GM21619 (cell line): ENCODE data around the gene CEP170B.

ENCODE experiments used
- ATAC-seq: cut with Tn5 transposase; IDR thresholded peaks from one replicate; pipeline ENCODE4 v1.9.1; 2021; ENCODE audit not compliant: unreplicated experiment

Gene CEP170B

GRCh38 chr14:104866451-104867370 is 1.6 kb downstream of the CEP170B start:
- no peak for ATAC-seq

- no peak for ATAC-seq
These were observed 2.4 kb downstream of the CEP170B start for GRCh38 chr14:104867371-104868059.

DNA sequence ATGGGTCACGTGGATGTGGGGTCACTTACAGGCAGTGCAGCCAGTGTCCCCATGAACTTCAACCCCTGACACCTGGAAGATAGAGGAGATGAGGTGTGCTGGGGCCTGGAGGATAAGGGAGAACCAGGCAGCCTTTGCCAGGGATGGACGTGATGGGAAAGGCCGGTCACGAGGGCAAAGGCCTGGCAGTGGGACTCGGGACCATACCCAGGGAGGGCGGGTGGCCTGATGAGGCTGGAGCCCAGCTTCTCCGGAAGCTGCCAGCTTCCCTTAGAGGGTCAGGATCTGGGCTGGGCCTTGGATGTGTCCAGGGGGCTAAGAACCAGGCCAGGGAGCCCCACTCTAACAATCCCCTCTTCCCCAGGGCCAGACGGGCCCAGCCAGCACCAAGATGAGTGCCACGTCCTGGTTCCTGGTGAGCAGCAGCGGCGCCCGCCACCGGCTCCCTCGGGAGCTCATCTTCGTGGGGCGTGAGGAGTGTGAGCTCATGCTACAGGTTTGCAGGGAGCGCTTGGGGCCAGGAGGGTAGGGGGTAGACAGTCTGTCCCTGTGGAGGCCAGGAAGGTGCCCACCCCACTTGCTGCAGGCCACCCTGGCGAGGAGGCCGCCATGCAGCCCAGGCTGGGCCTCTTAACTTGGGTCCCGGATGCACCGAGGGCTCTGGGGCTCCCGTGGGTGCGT is 3.1 kb downstream of the CEP170B start:
- no peak for ATAC-seq

GRCh38 chr14:104868811-104869572 is 3.9 kb downstream of the CEP170B start:
- no peak for ATAC-seq

DNA sequence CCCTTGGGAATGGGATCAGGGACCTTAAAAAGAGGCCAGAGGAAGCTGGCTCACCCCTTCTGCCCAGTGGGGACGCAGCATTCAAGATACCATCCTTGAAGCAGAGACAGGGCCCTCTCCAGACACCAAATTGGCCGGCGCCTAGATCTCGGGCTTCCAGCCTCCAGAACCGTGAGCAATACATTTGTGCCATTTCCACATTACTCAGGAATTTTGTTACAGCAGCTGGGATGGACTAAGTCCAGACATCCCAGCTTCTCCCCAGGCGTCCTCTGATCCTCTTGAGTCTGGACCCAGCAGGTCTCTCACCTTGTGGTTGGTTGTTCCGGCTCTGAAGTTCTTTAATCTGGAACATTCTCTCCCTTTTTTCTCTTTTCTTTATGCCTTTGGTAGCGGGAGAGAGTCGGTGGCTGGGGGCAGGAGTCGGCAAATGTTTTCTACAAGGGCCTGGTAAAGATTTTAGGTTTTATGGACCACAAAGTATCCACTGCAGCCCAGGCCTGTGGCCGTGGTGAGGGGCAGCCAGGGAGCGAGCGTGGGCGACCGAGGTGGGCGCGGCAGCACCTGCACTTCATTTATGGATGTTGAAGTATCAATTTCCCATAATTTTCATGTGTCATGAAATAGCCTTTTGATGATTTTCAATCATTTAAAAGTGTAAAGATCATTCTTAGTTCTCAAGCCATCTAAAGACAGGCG is 4.8 kb downstream of the CEP170B start:
- ATAC-seq: no peak

- no peak for ATAC-seq
These were observed 5.5 kb downstream of the CEP170B start for GRCh38 chr14:104870368-104871144.

GRCh38 chr14:104871145-104871655 is 6.1 kb downstream of the CEP170B start:
- ATAC-seq: no peak

GRCh38 chr14:104871656-104872468 is 6.8 kb downstream of the CEP170B start:
- no peak for ATAC-seq

GRCh38 chr14:104872469-104873341 is 7.6 kb downstream of the CEP170B start:
- no peak for ATAC-seq

GRCh38 chr14:104873380-104874055 is 8.4 kb downstream of the CEP170B start:
- no peak for ATAC-seq

GRCh38 chr14:104874110-104874531 is 9.1 kb downstream of the CEP170B start:
- ATAC-seq: no peak

- no peak for ATAC-seq
These were observed 9.7 kb downstream of the CEP170B start for GRCh38 chr14:104874571-104875411.

GRCh38 chr14:104875412-104875751 is 10.3 kb downstream of the CEP170B start:
- ATAC-seq: no peak

- ATAC-seq: no peak
These were observed 10.7 kb downstream of the CEP170B start for GRCh38 chr14:104875811-104876210.

DNA sequence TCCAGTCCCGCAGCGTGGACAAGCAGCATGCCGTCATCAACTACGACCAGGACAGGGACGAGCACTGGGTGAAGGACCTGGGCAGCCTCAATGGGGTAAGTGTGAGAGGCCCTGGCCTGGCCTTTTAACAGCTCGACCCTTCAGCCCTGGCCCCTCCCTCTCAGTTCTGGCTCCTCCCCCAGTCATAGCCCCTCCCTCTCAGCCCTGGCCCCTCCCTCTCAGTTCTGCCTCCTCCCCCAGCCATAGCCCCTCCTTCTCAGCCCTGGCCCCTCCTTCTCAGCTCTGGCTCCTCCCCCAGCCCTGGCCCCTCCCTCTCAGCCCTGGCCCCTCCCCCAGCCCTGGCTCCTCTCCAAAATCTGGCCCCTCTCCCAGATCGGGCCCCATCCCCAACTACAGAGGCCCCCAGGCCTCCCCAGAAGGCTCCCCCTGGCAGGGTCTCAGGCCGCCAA is 11.2 kb downstream of the CEP170B start:
- no peak for ATAC-seq
